GM18867 (cell line): ENCODE measurements around the gene JAZF1.

ENCODE experiments used
- ATAC-seq: cut with Tn5 transposase; IDR thresholded peaks from one replicate; pipeline ENCODE4 v1.9.1; 2021; ENCODE audit warnings: mild to moderate bottlenecking, moderate library complexity; ENCODE audit not compliant: unreplicated experiment

The JAZF1 gene

GRCh38 chr7:27952456-27953285 is 227.9 kb downstream of the JAZF1 start:
- ATAC-seq = no peak

- no peak for ATAC-seq
These were observed 230.5 kb downstream of the JAZF1 start for GRCh38 chr7:27950123-27950522.

- ATAC-seq = no peak
These were observed 231.7 kb downstream of the JAZF1 start for GRCh38 chr7:27948861-27949260.

- no peak for ATAC-seq
These were observed 232.9 kb downstream of the JAZF1 start for GRCh38 chr7:27947586-27948278.

- ATAC-seq = no peak
These were observed 234.2 kb downstream of the JAZF1 start for GRCh38 chr7:27946351-27946750.

- no peak for ATAC-seq
These were observed 235.4 kb downstream of the JAZF1 start for GRCh38 chr7:27945058-27945795.

- ATAC-seq = no peak
These were observed 236.0 kb downstream of the JAZF1 start for GRCh38 chr7:27944643-27945042.

- ATAC-seq = no peak
These were observed 237.4 kb downstream of the JAZF1 start for GRCh38 chr7:27943241-27943640.

GRCh38 chr7:27942711-27943110 is 237.9 kb downstream of the JAZF1 start:
- ATAC-seq = no peak

GRCh38 chr7:27941522-27941921 is 239.1 kb downstream of the JAZF1 start:
- no peak for ATAC-seq

GRCh38 chr7:27940341-27940740 is 240.3 kb downstream of the JAZF1 start:
- no peak for ATAC-seq

GRCh38 chr7:27939893-27940292 is 240.7 kb downstream of the JAZF1 start:
- ATAC-seq = no peak

GRCh38 chr7:27936768-27937102 is 243.9 kb downstream of the JAZF1 start:
- no peak for ATAC-seq

- no peak for ATAC-seq
These were observed 244.4 kb downstream of the JAZF1 start for GRCh38 chr7:27936047-27936767.

- ATAC-seq = no peak
These were observed 246.7 kb downstream of the JAZF1 start for GRCh38 chr7:27933671-27934565.

- no peak for ATAC-seq
These were observed 249.6 kb downstream of the JAZF1 start for GRCh38 chr7:27930910-27931476.

GRCh38 chr7:27929127-27929526 is 251.5 kb downstream of the JAZF1 start:
- ATAC-seq = no peak

GRCh38 chr7:27928001-27928400 is 252.6 kb downstream of the JAZF1 start:
- no peak for ATAC-seq

- no peak for ATAC-seq
These were observed 254.9 kb downstream of the JAZF1 start for GRCh38 chr7:27925573-27926201.
